Cerebellar nuclear complex (tissue), 1 donor: Measurements from ENCODE around the gene SLC6A11.

Source experiments
- DNase-seq, 2 experiments: peaks; one replicate each; lab custom pipeline; 2025; lab: John Stamatoyannopoulos, UW

SLC6A11 gene

DNA sequence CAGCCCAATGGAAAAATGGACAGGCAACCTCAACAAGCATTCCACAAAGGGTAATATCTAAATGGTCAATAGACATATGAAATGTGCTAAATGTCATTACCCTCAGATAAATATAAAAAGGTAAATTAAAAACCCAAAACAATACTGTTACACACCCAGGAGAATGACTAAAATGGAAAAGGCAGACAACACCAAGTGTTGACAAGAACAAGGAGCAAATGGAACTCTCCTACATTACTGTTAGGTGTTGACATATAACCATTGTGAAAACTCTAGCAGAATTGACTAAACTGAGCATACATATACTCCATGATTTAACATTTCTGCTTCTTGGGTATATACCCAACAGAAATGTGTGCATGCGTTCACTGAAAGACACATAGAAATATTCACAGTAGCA lies 25.3 kb upstream of the SLC6A11 start:
- no peak for DNase-seq

DNA sequence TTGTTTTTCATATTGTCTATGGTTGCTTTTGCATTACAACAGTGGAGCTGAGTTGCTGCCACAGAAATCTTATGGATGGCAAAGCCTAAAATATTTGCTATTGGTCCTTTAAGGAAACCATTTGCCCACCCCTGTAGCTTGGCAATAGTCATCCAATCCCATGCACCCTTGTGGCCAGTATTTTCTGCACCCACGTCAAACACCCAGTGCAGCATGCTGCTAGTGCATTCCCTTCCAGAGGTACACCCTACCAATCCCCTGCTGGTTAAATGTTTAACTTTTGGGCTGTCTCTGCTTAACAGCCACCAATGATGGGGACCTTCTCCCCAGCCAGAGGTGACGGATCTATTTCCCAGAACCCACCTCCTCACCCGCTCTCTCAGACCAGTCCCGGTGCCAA lies 23.8 kb upstream of the SLC6A11 start:
- no peak for DNase-seq

DNA sequence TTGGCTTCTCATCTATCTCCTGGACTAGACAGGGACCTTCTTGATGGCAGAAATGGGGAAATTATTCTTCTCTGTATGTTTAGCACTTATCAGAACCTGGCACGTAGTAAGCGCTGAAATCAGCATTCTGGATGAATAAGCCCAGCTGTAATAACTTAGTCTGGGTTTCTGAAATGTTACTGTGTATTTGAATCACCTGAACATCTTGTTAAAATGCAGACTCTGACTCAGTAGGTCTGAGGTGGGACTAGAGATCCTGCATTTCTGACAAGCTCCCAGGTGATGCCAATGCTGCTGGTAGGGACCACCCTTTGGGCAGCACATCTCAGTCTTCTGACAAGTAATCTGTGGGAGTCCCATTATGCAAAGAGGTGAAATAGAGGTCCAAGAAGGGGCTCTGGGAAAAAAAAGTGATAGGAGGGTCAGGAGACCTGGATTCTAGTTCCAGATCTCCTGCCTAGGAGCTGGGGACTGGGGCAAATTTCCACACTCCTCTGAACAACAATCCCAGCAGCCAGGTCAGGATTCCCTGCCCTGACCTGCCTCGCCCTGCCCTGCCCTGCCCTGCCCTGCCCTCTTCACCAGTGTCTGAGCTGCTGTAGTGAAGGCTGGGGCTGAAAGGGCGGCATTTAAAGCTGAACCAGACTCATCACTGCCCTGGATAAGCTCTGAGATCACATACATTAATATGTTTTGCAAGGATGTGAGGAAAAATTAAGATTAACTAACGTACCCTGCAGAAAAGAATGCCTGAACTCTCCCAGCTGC lies 17.2 kb upstream of the SLC6A11 start:
- no peak for DNase-seq

DNA sequence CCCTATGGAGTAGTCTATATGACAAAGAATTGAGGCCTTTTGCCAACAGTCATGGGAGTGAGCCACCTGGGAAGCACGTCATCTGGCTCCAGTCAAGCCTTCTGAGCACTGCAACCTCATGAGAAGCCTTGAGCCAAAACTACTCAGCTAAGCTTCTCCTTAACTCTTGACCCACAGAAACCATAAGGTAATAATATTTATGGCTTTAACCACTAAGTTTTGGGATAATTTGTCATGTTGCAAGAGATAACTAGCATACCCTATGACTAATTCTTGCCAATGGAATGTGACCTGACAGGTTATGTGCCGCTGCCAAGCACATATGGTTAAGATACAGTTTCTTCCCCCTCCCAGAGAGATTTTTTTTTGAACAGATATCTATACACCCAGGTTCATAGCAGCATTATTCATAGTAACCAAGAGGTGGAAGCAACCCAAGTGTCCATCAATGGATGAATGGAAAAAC lies 11.8 kb upstream of the SLC6A11 start:
- DNase-seq = no peak

DNA sequence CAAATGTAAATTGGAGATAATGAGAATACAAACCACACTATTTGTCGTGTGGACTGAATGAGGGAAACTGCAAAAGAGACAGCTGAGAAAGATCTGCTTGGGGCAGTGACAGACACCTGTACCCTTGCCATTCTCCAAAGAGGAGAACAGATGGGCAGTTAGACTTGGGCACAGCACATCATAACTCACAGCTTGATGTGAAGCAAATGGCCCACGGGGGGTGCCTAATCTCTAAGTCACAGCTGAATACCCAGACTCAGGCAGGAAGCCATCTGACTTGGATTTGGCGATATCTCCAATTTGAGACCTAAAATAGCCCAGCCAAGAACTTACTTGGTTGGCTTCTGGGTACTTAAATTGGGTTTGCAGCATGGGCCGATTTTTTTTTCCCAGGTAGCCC lies 10.0 kb upstream of the SLC6A11 start:
- peak in 1 of 2 experiments; percentile 35 for DNase-seq

DNA sequence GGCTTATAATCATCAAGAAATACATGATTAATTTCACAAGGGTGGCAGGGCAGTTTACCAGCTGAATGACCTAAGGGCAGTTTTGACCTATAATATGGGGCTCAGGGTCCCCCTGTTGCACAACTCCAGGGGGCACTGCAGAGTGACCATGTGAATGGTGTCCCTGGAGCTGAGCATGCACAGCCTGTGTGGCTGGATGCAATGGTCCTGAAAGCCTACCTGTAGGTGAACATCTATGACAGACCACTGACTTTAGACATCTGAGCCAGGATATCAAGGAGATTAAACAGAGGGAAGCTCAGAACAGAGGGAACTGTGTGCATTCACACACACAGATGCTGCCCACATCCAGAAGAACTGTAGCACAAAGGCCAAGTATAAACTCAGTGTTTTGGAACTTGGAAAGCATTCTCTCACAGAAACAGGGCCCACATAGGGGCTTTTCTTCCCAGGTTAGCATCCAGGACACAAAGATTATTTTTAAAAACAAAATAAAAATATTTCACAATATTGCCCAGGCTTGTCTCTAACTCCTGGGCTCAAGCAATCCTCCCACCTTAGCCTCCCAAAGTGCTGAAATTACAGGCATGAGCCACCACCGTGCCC lies 7.8 kb upstream of the SLC6A11 start:
- no peak for DNase-seq

DNA sequence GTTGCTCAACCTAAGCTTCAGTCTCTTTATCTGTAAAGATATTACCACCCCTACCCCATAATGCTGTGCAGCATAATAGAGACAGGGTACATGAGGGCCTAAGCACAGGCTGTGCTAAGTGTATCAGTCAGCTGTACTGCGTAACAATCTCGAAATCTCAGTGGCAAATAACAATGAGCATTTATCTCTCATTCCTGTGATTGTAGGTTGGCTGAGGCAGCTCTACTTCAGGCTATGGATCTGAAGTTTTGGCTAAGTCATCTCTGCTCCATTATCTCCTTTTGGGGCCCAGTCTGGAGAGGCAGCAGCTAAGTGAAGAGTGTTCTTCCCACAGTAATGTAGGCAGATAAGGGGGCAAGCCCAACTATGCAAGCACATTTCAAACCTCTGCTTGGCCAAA lies 7.1 kb upstream of the SLC6A11 start:
- no peak for DNase-seq

DNA sequence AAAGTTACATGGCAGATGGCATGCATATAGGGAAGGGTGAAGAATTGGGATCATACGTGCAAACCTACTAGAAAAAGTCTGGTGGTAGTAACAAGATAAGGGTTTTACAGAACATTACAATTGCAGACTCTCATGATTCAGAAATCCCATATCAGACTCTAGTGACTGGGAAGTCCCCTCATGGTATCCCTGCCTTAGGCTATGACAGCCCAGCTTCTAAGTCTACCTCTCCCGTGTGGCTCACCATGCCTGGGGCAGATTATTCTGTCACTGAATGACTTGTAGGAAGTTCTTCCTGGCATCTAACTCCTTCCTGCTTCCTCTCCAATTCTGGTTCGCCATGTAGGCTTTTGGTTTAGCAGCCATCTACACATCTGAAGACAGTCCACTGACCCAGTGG lies 5.7 kb upstream of the SLC6A11 start:
- no peak for DNase-seq

DNA sequence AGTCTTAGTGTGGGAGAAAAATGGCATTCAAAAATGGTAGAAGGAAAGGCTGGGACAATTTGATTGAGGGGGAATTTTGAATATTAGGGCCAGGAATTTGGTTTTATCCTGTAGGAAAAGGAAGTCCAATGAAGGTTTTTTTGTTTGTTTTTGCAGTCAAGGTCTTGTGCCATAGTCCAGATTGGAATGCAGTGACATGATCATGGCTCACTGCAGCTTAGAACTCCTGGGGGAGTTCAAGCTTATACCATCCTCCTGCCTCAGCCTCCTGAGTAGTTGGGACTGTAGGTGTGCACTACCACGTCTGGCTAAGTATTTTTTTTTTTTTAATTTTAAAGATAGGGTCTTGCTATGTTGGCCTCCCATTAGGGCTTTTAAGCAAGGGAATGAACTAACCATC lies 2.6 kb upstream of the SLC6A11 start:
- DNase-seq = no peak

DNA sequence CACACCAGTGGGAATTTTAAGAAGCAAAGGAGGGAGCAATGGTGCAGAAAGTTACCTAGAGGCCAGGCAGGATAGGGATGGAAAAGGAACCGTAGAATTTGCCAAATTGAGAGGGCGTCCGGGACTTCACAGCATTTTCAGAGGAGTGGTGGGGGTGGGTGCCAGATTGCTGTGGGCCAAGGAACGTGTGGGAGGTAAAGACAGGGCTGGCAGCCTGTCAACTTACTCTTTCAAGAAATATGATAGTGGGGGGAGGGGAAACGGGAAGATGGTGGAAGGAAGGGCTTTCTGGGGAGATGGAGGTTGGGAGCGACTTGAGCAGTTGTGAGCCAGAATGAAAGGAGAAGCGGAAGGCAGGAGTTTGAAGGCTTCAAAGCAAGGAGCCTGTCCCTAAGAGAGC lies 1.4 kb upstream of the SLC6A11 start:
- DNase-seq = no peak

DNA sequence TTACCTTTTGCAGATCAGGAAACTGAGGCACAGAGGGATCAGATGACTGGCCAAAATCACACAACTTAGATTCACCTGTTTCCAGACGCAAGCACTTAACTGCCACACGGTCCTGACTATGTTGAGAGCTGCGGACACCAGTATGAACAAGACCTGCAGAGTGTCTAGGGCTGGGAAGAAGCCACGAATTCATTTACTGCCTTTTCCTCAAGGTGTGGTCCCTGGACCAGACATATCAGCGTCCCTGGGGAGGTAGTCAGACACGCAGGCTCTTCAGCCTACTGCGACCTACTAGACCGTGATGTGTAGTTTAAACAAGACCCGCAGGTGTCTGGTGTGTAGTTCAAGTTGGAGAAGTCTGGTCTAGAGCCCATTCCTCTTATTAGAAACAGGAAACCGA lies 541 bp upstream of the SLC6A11 start:
- no peak for DNase-seq

DNA sequence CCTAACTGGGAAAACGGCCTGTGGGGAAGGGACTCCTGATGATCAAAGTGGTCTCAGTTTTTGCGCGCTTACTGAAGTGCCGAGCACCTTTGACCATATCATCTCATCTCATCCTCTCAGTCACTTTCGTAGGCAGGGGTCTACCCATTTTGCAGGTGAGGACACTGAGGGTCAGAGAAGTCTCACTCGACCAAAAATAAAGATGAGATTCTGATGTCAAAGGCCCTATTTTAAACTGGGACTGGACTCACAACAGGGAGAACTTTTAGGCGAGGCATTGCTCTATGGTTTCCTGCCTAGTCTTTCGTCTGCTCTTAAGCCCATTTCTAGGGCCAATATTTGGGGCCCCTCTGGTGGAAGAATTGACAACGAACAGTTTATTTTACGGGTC lies 830 bp downstream of the SLC6A11 start:
- DNase-seq = no peak

DNA sequence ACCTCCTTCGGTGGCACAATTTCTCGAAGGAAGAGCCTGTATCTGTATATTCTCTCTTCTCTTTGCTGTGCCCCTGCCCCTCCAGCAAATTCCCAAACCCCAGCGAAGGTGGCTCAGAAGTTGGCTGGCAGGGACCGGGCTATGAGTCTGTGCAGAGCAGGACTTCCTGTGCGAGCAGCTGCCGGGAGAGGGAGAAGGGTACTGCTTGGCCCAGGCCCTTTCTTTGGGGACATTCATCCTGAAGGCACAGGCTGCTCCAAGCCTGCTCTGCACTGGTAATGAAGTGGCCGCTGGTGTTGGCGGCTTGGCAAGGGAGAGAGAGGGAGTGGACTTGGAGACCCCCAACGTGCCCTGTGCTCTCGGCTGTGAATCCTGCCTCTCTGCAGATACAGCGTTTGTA lies 1.5 kb downstream of the SLC6A11 start:
- DNase-seq = no peak

DNA sequence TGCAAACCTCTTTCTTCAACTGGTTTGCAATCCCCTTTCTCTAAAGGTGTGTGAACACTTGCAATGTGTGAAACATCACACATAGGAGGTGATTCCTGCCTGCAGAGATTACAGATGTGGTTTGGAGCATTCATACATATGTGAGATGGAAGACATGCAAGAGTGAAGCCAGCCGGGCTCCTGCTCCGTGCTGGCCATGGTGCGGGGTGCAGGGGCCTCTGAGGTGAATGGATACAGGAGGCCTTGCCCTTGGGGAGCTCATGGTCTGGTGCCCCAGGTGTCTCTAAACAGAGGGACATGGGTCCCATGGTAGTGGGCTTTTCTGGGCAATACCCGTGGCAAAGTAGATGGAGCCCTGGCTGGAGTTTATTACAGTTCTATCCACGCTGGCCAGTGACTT lies 6.0 kb downstream of the SLC6A11 start:
- no peak for DNase-seq

DNA sequence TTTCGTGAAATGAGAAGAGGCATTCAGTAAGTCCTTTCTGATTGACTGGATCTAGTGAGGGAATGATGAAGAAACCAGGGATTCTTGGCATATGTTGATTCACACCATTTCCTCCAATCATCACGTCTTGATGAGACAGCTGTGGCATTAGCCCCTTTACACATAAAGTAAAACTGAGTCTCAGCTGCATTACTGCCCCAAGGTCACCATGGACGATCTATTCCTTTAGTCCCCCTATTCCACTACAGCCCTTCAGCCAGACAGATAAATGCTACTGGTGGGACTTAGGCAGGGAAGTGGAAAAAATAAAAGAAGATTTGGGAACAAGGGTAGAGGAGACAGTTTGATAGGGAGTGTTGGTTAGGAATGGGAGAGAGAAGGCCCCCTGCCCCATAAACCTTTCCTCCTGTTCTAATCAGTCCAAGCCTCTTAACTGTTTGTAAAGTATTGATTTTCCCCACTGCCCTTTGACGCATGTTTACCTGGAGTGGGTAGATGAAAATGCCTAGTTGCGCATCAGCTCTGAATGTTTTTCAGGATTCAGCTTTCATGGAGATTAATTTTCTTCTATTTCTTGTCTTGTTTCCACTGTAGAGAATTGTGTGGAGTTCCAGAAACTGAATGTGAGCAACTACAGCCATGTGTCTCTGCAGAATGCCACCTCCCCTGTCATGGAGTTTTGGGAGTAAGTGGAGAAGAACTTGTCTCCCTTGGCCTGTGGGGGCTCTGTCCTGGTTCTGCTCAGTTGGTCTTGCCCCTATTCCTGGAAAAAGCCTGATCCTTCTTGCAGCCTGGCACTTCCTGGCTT lies 6.9 kb downstream of the SLC6A11 start:
- DNase-seq = no peak

DNA sequence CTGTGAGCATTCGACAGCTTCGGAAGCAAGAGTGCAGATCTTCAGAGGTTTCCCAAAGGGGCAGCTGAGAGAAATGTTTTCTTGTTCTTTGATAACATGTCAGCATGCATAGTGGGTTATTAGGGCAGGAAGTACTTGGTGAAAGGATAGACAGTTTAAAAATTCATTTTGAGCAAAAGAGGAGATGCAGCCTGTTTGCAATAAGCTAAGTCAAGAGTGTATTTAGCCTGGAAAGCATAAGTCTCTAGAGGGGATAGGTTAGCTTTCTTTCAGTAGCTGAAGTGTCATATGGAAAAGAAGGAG lies 7.4 kb downstream of the SLC6A11 start:
- no peak for DNase-seq

DNA sequence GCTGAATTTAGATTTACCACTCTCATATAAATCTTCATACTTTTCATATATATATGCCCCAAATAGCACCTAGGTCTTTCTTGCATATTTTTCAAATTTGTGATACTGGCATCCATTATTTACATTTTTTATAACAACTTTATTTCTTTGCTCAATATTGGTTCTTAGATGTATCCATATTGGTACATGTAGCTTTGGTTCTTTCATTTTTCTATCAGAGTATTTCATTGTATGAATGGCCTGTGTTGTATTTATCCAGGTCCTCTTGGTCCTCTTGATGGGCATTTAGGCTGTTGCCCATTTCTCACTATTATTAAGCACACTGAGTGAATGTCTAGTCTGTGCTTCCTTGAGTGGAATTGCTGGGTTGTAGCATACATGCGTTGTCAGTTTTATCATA lies 8.4 kb downstream of the SLC6A11 start:
- no peak for DNase-seq

DNA sequence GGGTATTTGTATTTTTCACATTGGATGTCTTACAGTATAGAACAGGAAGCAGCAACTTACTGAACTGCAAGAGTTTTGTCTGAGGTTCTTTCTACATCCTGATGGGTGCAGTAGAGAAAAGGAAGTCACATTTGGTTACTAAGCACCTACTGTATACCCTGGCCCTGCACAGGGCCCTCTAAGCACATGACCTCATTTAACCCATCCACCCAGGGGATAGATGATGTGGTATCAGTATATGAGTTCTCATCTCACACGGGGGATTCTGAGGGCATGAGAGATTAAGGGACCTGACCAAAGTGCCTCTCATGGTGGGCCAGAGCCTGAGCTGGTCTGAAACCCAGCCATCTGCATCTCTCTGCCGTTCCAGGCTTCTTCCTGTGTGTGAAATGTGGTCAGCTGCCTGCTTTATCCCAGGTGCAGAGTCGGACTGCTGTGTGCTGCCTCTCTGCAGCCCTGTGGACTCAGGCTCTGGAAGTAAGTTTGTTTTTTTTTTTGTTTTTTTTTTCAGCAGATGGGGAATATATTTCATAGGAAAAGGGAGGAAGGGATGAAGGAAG lies 17.9 kb downstream of the SLC6A11 start:
- DNase-seq = no peak

DNA sequence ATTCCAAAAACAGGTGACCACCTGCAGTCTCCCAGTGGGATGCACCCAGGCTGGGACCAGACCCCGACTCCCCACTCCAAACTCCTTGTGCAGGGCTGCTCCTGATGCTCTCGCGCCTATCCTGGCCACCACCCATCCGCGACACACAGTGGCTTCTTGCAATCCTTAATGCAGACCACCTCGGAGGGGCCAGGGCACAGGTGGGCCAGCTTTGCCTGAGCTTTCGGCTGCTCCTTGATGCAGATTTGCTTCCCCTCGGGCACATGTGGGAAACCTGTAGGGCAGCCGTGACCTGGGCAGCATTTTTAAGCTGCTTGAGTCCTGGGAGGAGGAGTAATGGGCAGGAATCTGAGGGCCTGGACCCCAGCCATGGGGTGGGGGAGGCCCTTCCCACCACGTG lies 18.9 kb downstream of the SLC6A11 start:
- no peak for DNase-seq

DNA sequence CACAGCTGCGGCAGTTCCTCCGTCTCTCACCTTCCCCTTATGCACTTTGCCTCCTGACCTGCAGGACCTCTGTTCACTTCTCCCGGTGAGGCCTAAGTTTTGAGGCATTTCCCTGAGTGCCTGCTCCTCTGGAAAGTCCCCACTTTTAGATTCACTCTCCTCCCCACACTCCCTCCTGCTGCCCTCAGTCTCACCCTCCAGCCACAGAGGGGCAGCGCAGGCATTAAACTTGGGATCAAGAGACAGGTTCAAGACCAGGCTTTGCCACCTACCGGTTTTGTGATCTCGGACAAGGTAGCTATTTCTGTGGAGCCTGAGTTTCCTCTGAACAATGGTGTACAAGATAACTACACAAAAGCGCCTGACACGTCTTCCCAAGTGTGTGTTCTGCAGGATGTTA lies 19.4 kb downstream of the SLC6A11 start:
- DNase-seq = no peak

DNA sequence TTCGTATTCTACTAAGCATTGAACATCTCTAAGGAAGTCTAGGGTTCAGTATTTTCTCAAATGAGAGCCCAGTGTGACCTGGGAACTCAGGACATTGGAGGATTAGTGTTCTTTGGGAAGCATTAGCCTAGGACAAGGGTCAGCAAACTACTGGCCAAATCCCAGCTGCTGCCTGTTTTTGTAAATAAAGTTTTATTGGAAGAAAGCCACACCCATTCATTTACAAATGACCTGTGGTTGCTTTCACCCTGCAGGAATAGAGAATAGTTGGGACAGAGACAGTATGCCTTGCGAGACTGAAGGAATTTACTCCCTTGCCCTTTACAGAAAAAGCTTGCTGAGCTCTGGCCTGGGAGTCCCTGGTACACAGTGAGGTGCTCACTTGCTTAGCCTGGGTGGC lies 20.6 kb downstream of the SLC6A11 start:
- DNase-seq = no peak

DNA sequence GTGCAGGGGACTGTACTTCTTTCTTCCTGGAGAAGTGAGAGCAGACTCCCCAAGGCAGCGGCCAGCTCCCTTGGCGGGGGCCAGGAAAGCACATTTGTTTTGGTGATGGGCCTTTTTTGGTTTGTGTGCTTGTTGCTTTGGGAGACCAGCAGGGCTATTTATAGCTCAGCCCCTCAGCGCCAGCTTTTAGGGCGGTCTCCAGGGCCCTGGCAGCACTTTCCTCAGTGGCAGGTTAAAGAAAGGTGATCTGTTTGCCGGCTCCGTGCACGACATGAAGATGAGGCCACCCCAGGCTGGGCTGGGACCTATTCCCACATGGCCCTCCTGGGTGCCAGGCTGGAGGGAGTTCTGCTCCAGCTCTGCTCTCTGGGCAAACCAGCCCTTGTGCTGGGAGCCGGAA lies 21.8 kb downstream of the SLC6A11 start:
- no peak for DNase-seq

DNA sequence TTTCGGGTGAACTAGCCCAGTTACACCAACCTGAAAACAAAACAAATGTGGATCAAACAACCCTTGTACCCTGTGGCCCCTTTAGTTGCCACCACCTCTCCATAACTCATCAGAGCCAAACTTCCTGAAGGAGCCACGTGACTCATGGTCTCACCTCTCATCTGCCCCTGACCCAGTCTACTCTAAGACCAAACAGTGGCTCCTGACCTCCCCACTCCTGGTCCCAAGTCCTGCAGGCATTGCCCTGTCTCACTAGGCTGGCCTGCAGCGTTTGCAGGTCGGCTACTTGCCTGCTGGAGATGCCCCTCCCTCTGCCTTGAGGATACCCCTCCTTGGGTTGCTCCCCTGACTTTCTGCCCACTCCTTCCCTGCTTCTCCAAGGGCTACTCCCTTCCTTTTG lies 23.1 kb downstream of the SLC6A11 start:
- DNase-seq = no peak
